Stimulated activated CD8-positive, alpha-beta memory T cell treated with anti-CD3 and anti-CD28 coated beads, Interleukin-7, amount 100 ng/mL, for 24 hours (primary cell): Measurements from ENCODE around the gene OSBPL2.

Experiments
- DNase-seq: peaks from one replicate; pipeline ENCODE4 v3.0.0-alpha.2; 2020; ENCODE audit warnings: low read depth

OSBPL2 gene

GRCh38 chr20:62313460-62314338 is 75.4 kb downstream of the OSBPL2 start:
- no peak for DNase-seq

DNA sequence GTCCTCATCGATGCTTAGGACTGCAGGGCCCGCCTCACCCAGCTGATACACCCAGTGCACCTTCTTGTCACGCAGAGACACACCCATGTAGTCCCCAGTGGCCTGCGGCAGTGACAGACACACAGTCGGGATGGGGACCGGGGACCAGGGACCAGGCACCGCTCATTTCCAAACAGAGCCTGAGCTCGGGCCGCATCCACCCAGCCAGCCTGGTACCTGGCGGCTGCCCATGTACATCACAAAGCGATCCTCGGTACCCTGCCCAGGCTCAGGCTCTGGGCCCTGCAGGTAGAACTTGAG is 76.0 kb downstream of the OSBPL2 start:
- DNase-seq: no peak

DNA sequence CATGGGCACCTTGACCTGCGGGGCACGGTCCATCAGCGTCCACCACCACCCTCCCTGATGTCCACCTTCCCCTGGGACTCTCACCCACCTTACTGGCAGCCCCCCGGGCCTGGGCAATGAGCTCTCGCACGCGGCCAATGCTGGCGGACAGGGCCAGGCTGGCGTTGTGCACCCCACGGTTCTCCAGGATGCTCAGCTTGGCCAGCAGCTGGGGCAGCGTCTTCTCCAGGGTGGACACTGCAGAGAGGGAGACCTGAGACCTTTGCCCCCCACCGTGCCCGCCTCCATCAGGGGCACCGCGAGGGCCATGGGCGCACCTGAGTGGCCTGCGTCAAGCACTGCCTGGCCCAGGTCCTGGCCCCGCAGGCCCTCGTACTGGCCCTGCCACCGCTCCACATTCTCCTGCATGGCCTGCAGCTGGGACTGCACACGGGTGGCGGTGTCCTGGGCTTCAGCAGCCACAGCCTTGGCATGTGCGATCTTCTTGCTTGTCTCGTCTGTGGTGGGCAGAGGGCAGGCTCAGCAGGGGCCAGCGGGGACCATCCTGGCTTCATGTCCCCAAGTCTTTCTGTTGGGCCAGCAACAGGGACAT is 76.5 kb downstream of the OSBPL2 start:
- DNase-seq: no peak

GRCh38 chr20:62315773-62316172 is 77.5 kb downstream of the OSBPL2 start:
- DNase-seq: no peak

DNA sequence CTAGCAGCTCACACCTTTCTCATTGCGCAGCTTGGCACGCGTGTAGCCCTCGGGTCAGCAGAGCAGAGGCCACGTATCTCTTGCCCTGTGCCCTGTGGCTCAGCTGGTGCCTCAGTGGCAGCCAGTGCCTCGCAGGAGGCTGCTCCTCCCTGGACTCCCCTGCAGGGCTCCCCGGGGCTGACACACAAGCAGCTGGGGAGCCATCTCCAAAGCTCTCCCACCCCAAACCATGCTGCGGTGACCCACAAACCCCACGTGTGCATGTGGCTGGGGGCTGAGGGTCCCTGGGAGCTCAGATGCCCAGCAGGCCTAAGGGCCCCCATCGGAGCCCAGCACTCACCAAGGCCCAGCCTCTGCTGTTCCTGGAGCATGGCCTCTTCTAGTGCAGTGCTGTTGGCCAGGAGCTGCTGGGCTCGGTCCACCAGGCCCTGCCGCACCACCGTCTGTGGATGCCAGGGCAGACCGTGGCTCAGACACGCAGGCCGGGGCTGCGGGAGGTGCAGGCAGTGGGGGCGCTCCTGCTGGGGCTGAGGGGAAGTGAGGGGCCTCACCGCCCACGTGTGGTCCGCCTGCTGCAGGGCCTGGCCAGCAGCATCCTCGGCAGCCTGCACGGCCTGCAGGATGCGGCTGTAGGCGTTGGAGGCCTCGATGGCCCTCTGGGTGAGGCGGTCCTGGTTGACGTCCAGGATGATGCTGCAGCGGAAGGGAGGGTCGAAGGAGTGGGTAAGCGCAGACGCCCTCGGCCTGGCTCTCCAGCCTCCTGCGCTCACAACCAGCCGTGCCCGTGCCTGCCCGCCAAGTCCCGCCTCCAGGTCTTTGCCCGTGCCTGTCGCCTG is 78.2 kb downstream of the OSBPL2 start:
- DNase-seq: no peak

- DNase-seq: no peak
Measured at GRCh38 chr20:62317167-62317655, 78.9 kb downstream of the OSBPL2 start.

- no peak for DNase-seq
Measured at GRCh38 chr20:62318400-62319345, 80.4 kb downstream of the OSBPL2 start.

GRCh38 chr20:62319346-62319909 is 81.1 kb downstream of the OSBPL2 start:
- no peak for DNase-seq

DNA sequence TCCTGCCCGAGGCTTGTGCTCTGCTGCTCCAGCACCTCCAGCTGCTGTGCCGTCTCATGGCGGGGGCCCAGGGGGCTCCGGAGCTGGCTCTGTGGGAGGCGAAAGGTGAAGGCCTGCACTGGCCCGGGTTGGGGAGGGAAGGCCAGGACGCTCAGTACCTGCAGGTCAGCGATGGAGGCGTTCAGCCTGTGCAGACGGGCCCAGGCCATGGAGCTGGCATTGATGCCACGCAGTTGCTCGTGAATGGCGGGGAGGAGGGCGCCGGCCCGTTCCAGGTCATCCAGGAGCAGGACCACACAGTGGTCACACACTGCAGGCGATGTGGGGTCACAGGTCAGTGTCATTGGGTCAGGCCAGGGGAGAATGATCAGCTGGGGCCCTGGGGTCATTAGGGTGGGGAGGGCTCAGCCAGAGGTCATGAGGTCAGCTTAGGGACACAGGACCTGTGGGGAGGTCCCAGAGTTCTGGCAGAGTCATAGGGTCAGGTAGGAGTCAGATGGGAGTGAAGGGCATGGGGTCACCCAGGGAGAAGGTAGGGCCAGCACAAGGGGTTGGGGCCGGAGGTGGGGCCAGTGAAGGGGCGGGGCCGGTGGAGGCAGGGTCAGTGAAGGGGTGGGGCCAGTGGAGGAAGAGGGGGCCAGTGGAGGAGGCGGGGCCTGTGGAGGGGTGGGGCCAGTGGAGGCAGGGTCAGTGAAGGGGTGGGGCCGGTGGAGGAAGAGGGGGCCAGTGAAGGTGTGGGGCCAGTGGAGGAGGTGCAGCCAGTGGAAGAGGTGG is 82.4 kb downstream of the OSBPL2 start:
- DNase-seq: no peak

GRCh38 chr20:62321521-62321948 is 83.2 kb downstream of the OSBPL2 start:
- no peak for DNase-seq

DNA sequence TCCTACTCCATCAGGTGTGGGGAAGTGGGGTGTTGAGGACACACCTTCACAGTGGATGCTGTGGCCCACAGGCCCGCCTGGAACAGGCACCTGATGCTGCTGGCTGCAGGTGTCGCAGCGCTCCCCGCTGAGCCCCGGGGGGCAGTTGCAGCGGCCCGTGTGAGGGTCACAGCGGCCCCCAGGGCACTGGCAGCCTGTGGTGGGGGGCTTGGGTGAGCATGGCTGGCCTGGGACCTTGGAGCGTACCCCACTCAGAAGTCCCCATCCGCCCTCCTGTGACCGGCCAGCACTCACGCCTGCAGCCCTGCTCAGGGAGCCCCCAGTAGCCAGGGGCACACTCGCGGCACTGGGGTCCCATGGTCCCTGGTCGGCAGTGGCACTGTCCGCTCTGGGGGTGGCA is 83.7 kb downstream of the OSBPL2 start:
- no peak for DNase-seq

DNA sequence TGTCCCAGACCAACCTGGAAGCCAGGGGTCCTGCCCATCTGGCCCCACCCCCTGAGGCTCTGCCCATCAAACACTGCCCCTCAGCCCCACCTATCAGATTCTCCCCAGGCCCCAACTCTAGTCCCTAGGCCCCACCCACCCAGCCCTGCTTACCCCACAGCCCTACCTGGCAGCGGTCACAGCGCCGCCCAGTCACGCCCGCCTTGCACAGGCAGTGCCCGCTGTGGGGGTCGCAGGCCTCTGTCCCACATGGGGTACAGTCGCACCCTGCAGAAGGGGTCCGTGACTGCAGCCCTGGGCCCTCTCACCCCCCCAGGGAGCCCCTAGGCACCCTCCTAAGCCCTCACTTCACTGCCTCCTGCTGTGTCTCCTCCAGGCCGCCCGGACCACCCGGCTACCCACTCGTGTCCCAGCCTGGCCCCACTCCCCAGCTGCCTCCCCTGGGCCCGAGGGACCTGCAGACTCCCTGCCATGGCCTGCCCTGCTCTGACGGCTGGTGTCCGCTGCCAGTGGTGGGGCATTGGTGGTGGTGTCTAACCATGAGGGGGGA is 84.2 kb downstream of the OSBPL2 start:
- no peak for DNase-seq

- no peak for DNase-seq
Measured at GRCh38 chr20:62323146-62323979, 85.0 kb downstream of the OSBPL2 start.

GRCh38 chr20:62323980-62324906 is 85.9 kb downstream of the OSBPL2 start:
- DNase-seq: no peak

- DNase-seq: no peak
Measured at GRCh38 chr20:62325172-62325905, 87.0 kb downstream of the OSBPL2 start.

GRCh38 chr20:62326559-62326958 is 88.2 kb downstream of the OSBPL2 start:
- no peak for DNase-seq

- no peak for DNase-seq
Measured at GRCh38 chr20:62326959-62327725, 88.8 kb downstream of the OSBPL2 start.
